Large intestine (tissue), 12 donors: ENCODE results near the gene MOB4. TPM values are rescaled to one million over a fixed set of nuclear protein-coding genes. Genes with fewer than 3 reads are reported as not detected.
A peak's percentile ranks its signal among the peaks of the same experiment; 100 is the strongest.
"Not testable (repeated sequence)": the region's sequence is repeated elsewhere in the genome, so short reads cannot be mapped to it uniquely, and the experiment has no call there.

Source experiments
- DNase-seq, 2 donors: peaks; one replicate each; pipeline versions ENCODE4 v3.0.0 to v3.0.0-alpha.2; 2013
- H3K27ac ChIP-seq: one replicate; pipeline ENCODE4 v1.5.1; 2013; ENCODE audit warnings: low read length
- H3K27me3 ChIP-seq: 2 replicates; pipeline ENCODE4 v1.6.1; 2013; ENCODE audit warnings: low read length; ENCODE audit not compliant: control insufficient read depth, insufficient read depth
- H3K36me3 ChIP-seq: 2 replicates; pipeline ENCODE4 v1.6.1; 2013; ENCODE audit warnings: low read length; ENCODE audit not compliant: control insufficient read depth, insufficient read depth
- H3K4me1 ChIP-seq: one replicate; pipeline ENCODE4 v1.6.1; 2013; ENCODE audit warnings: low read length; ENCODE audit not compliant: control insufficient read depth, insufficient read depth
- H3K4me3 ChIP-seq: one replicate; pipeline ENCODE4 v1.5.1; 2013; ENCODE audit warnings: low read length
- H3K9me3 ChIP-seq: one replicate; pipeline ENCODE4 v1.6.1; 2013; ENCODE audit warnings: mild to moderate bottlenecking, low read depth, low read length, moderate library complexity; ENCODE audit not compliant: control insufficient read depth
- WGBS: methylation state at CpG from one replicate; pipeline ENCODE4 v1.1.5; 2013; ENCODE audit warnings: low lambda C conversion rate; ENCODE audit not compliant: insufficient coverage; 5-methylcytosine and 5-hydroxymethylcytosine counted together
- long read RNA-seq, 11 donors: transcript quantifications; one replicate each; lab custom pipeline, GENCODE V29; 2026
- polyA plus RNA-seq: library from polyadenylated mRNA; unstranded; fragments of 120-200 nt; gene quantifications from one replicate; pipeline ENCODE4 v1.2.1, GENCODE V29; 2013

MOB4 gene
- polyA plus RNA-seq, result 36.6 TPM
- long read RNA-seq, donor 1, transcript MOB4-202 (8 exons, 3,986 nt), result major isoform, 9 of 9 reads
- long read RNA-seq, donor 1, partial matches to known transcripts, result 0 of 9 reads
- long read RNA-seq, donor 1, other reads (novel, unspliced or antisense), result 0 of 9 reads
- long read RNA-seq, donor 2, transcript MOB4-202 (8 exons, 3,986 nt), result major isoform, 16 of 17 reads
- long read RNA-seq, donor 2, partial matches to known transcripts, result 0 of 17 reads
- long read RNA-seq, donor 2, other reads (novel, unspliced or antisense), result 0 of 17 reads
- long read RNA-seq, donor 3, result 0 reads
- long read RNA-seq, donor 4, partial matches to known transcripts, result 0 of 2 reads
- long read RNA-seq, donor 4, other reads (novel, unspliced or antisense), result 0 of 2 reads
- long read RNA-seq, donor 5, transcript MOB4-202 (8 exons, 3,986 nt), result major isoform, 6 of 8 reads
- long read RNA-seq, donor 5, partial matches to known transcripts, result 0 of 8 reads
- long read RNA-seq, donor 5, other reads (novel, unspliced or antisense), result 0 of 8 reads
- long read RNA-seq, donor 6, transcript MOB4-202 (8 exons, 3,986 nt), result major isoform, 15 of 18 reads
- long read RNA-seq, donor 6, partial matches to known transcripts, result 0 of 18 reads
- long read RNA-seq, donor 6, other reads (novel, unspliced or antisense), result 0 of 18 reads
- long read RNA-seq, donor 7, transcript MOB4-202 (8 exons, 3,986 nt), result major isoform, 17 of 35 reads
- long read RNA-seq, donor 7, partial matches to known transcripts, result 15 of 35 reads
- long read RNA-seq, donor 7, other reads (novel, unspliced or antisense), result 0 of 35 reads
- long read RNA-seq, donor 8, transcript MOB4-202 (8 exons, 3,986 nt), result major isoform, 24 of 42 reads
- long read RNA-seq, donor 8, partial matches to known transcripts, result 14 of 42 reads
- long read RNA-seq, donor 8, other reads (novel, unspliced or antisense), result 0 of 42 reads
- long read RNA-seq, donor 9, transcript MOB4-202 (8 exons, 3,986 nt), result major isoform, 16 of 18 reads
- long read RNA-seq, donor 9, partial matches to known transcripts, result 0 of 18 reads
- long read RNA-seq, donor 9, other reads (novel, unspliced or antisense), result 0 of 18 reads
- long read RNA-seq, donor 10, transcript MOB4-202 (8 exons, 3,986 nt), result major isoform, 25 of 29 reads
- long read RNA-seq, donor 10, partial matches to known transcripts, result 0 of 29 reads
- long read RNA-seq, donor 10, other reads (novel, unspliced or antisense), result 0 of 29 reads
- long read RNA-seq, donor 11, transcript MOB4-202 (8 exons, 3,986 nt), result major isoform, 20 of 25 reads
- long read RNA-seq, donor 11, partial matches to known transcripts, result 0 of 25 reads
- long read RNA-seq, donor 11, other reads (novel, unspliced or antisense), result 0 of 25 reads

DNA sequence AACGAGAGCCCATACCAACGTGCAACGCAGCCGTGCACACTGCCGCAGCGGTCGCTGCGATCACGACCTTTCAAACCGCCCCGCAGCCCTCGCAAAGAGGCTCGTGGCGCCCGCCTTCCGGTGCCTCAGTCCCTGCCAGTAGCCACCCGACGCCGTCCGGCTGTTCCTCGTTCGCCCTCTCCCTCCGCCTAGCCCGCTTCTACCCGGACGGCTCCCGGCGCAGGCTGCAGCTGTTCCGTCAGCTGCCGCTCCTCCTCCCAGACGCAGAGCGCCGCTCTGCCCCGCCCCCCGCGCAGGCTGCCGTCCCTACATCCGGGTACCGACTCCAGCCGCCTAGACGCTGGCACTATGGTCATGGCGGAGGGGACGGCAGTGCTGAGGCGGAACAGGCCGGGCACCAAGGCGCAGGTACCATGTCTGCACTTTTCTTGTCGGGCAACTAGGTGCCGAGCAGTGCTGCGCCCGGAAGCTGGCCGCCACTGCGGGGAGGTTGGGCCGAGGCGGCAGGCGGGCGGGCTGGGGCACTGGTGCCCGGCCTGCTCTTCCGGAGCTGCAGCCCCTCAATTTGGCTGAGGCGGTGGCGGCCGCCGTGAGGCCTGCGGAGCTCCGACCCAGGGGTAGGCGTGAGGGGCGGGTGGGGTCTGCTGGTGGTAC, at the start of gene MOB4:
TSS of gene MOB4 (plus strand) at position 328 of the 654 bp plus-strand sequence. CDS start at position 349, 21 bp downstream.
- WGBS, result no CpG with 5 or more reads among the region's 66 CpGs
- Histone ChIP-seq H3K36me3 (peaks cover 5% of the 10 kb centered on the region), H3K27me3 (no peaks in the 10 kb centered on the region), H3K9me3 (peaks cover 4% of the 10 kb centered on the region), H3K4me3 (peak within 1 kb of the TSS; percentile 66), H3K27ac (peak within 1 kb of the TSS; percentile 96), H3K4me1 (peaks cover 9% of the 10 kb centered on the region)
- DNase-seq, result peak; percentile 95 to 99

DNA sequence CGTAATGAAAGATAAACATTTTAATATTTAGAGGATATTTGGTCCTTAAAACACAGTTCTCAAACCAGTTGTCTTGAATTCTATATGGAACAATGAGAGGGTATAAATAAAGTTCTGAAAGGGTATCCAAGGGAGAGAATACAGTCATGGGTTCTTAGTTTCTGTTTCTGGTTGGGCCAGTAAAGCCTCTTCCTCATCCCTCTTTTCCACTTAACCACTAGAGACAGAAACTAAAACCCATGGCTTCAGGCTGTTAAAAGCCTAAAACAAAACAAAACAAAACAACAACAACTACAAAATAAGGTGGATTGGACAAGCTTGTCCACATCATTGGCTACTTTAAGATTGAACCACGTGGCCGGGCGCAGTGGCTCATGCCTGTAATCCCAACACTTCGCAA, 43.7 kb upstream of the MOB4 start:
- Histone ChIP-seq H3K36me3 (peaks cover 71% of the 10 kb centered on the region), H3K27ac (no peak overlapping the region), H3K27me3 (no peaks in the 10 kb centered on the region), H3K4me1 (no peaks in the 10 kb centered on the region), H3K9me3 (no peaks in the 10 kb centered on the region), H3K4me3 (no peak overlapping the region)
- DNase-seq, result no peak
- 100% methylated on average over 1 of the region's 5 CpGs for WGBS

DNA sequence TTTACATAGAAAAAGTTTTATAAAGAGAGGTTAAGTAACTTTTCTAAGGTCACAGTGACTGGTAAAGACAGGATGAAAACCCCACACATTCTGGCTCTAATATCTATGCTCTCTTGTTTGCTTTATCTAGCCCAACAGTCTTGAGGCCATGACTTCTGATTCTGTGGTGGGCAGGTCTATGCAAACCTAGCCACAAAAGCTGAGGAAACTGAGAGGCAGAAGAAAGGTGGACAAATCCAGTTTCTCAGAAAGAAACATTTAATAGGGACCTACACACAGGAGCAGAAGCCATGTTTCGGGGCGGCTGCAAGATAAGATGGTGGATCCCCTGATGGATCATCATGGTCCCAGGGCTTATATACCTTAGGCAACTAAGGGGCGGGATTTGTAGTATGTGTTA, 38.1 kb upstream of the MOB4 start:
- no peaks in the 10 kb centered on the region for H3K4me1 ChIP-seq
- H3K9me3 ChIP-seq, result peaks cover 4% of the 10 kb centered on the region
- no peak overlapping the region for H3K4me3 ChIP-seq
- H3K27ac ChIP-seq, result no peak overlapping the region
- no peaks in the 10 kb centered on the region for H3K27me3 ChIP-seq
- H3K36me3 ChIP-seq, result peaks cover 53% of the 10 kb centered on the region
- no CpG with 5 or more reads among the region's 3 CpGs for WGBS
- DNase-seq, result no peak

DNA sequence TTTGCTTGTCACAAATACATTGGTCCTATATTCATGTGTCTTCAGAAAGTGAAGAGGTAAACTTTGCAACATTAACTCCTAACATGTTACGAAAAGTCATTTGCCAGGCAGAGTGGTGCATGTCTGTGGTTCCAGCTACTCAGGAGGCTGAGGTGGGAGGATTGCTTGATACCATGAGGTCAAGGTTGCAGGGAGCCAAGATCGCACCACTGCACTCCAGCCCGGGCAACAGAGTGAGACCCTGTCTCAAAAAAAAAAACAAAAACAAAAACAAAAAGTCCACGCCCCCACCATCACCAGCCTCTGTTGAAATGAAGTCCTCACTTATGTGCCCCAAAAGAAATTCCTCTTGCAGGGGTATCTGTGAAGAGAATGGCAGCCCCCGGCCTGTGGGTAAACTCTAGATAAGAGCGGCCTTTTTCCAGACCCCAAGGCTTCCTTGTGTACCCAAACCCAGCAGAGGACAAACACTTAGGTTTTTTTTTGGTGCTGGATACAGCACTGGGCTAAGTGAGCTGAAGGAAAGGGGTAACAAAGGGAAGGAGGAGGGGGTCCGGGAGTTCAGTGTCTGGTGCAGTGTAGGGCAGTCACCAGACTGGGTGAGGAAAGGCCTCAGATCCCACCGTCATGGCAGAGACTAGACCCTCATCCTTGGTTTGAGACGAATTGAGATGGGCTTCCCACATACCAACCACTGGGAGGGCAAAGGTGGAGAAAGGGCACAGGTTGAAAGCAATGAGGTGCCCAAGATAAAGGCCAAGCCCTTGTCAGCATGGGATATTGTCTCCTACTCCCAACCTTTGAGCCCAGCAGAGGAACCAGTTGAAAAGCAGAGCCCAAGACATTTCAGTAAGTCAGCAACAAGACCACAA, 35.5 kb upstream of the MOB4 start:
- Histone ChIP-seq H3K4me3 (no peak overlapping the region), H3K27me3 (no peaks in the 10 kb centered on the region), H3K4me1 (no peaks in the 10 kb centered on the region), H3K9me3 (peaks cover 12% of the 10 kb centered on the region), H3K27ac (no peak overlapping the region), H3K36me3 (peaks cover 33% of the 10 kb centered on the region)
- WGBS, result no CpG with 5 or more reads among the region's 9 CpGs
- no peak for DNase-seq

DNA sequence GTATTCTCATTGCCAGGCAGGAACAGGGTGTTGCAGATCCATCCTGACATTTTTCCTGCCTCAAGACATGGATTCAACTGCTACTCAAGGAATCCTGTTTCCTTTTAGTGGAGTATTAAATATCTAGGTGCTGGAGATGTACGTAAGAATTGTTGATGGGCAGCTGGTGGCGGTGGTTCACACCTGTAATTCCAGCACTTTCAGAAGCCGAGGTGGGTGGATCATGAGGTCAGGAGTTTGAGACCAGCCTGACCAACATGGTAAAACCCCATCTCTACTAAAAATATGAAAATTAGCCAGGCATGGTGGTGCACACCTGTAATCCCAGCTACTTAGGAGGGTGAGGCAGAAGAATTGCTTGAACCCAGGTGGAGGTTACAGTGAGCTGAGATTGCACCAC, 31.6 kb upstream of the MOB4 start:
- H3K4me3 ChIP-seq, H3K27ac ChIP-seq, DNase-seq, H3K4me1 ChIP-seq, H3K27me3 ChIP-seq: not testable (repeated sequence)
- WGBS, result no CpG with 5 or more reads among the region's 3 CpGs
- Histone ChIP-seq H3K9me3 (peaks cover 12% of the 10 kb centered on the region), H3K36me3 (peaks cover 40% of the 10 kb centered on the region)

DNA sequence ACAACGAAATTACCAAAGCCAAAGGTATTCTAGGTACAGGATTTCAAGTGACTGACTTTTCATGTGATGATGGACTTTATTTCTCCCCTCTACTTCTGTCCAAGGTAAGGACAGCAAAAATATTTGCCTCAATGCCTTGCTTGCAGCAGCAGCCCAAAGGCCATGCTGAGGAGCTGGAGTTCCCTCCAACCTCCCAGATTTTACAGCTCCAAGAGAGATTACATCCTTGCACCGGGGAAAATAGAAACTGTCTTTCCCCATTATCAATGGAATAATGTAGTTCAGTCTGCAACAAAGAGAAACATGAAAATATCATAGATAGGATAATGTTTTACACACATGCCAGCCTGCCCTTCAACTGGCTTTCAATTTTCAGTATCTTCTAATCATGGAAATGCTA, 29.7 kb upstream of the MOB4 start:
- Histone ChIP-seq H3K36me3 (peaks cover 52% of the 10 kb centered on the region), H3K4me3 (no peak overlapping the region), H3K9me3 (peaks cover 12% of the 10 kb centered on the region), H3K27ac (no peak overlapping the region), H3K4me1 (no peaks in the 10 kb centered on the region), H3K27me3 (no peaks in the 10 kb centered on the region)
- WGBS, result no CpG with 5 or more reads among the region's 2 CpGs
- no peak for DNase-seq

DNA sequence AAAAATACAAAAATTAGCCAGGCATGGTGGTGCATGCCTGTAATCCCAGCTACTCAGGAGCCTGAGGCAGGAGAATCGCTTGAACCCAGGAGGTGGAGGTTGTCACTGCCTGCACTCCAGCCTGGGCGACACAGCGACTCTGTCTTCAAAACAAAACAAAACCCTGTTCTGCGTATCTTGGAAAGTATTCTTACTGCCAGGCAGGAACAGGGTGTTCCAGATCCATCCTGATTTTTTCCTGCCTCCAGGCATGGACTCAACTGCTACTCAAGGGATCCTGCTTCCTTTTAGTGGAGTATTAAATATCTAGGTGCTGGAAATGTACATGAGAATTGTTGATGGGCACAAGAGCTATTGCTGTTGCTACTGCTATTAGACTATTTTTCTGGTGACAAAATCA, 28.5 kb upstream of the MOB4 start:
- H3K4me1 ChIP-seq, result no peaks in the 10 kb centered on the region
- H3K9me3 ChIP-seq, result peaks cover 12% of the 10 kb centered on the region
- no peaks in the 10 kb centered on the region for H3K27me3 ChIP-seq
- H3K4me3 ChIP-seq, result no peak overlapping the region
- no CpG with 5 or more reads among the region's 4 CpGs for WGBS
- DNase-seq, result no peak
- H3K27ac ChIP-seq, result no peak overlapping the region
- peaks cover 63% of the 10 kb centered on the region for H3K36me3 ChIP-seq

DNA sequence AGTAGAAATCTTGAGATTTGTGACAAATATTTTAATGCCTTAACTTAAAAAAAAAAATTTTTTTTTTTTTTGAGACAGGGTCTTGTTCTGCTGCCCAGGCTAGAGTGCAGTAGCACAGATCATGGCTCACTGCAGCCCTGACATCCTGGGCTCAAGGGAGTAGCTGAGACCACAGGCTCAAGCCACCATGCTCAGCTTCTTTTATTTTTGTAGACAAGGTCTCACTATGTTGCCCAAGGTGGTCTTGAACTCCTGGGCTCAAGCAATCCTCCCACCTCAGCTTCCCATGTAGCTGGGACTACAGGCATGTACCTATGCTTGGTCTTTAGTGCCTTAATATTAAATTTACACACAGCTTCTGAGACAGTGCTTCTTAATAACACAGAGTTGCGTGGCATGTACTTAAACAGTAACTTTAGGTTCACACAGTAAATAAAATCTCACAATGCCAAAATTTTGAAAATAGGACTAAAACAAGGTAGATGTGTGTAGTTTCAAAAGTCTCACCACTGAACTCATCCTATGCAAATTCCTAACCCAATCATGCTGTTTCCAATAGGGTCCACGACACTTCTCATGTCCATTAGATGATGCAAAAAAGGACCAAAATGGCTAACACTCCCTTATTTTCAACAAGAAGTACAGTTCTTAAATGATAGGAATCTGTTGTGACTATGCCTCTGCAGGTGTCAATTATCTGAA, 20.3 kb upstream of the MOB4 start:
- DNase-seq, result no peak
- H3K4me1 ChIP-seq, result peaks cover 7% of the 10 kb centered on the region
- no peak overlapping the region for H3K4me3 ChIP-seq
- no peaks in the 10 kb centered on the region for H3K27me3 ChIP-seq
- no peaks in the 10 kb centered on the region for H3K9me3 ChIP-seq
- no peak overlapping the region for H3K27ac ChIP-seq
- 86% methylated on average over 1 of the region's 2 CpGs for WGBS
- peaks cover 66% of the 10 kb centered on the region for H3K36me3 ChIP-seq

DNA sequence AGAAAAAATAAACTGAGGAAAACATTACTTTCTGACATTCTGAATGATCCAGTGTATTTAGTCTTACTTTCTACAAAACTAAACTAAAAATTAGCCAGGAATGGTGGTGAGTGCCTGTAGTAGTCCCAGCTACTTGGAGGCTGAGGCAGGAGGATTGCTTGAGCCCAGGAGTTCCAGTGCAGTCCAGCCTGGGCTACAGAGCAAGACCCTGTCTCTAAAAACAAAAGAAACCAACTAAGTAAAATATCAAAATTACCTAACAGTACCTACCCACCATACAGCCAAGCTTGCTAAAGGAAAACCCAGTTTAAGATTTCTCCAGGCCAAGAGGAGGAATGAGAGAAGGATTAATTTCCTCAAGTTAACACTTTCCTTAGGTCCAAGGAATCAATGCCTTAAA, 19.2 kb upstream of the MOB4 start:
- peaks cover 56% of the 10 kb centered on the region for H3K36me3 ChIP-seq

More for the DNA sequence above, 19.2 kb upstream of the MOB4 start:
- DNase-seq, result no peak
- no peak overlapping the region for H3K4me3 ChIP-seq
- no peaks in the 10 kb centered on the region for H3K9me3 ChIP-seq
- no peak overlapping the region for H3K27ac ChIP-seq
- H3K27me3 ChIP-seq, result no peaks in the 10 kb centered on the region
- H3K4me1 ChIP-seq, result peaks cover 7% of the 10 kb centered on the region
